Activated CD4-positive, alpha-beta T cell treated with anti-CD3 and anti-CD28 coated beads, Interleukin-10, Interleukin-2, amounts not matched to agents 100 ng/mL and 50 ng/mL, durations not matched to agents 16 hours and 8 hours (primary cell): ENCODE measurements around the gene LEMD2.

ENCODE experiments used
- DNase-seq: peaks from one replicate; pipeline ENCODE4 v3.0.0-alpha.2; 2020

The LEMD2 gene

GRCh38 chr6:33732817-33733708 lies 55.9 kb downstream of the LEMD2 start:
- no peak for DNase-seq

GRCh38 chr6:33732385-33732784 lies 56.5 kb downstream of the LEMD2 start:
- DNase-seq, result no peak

GRCh38 chr6:33731751-33732282 lies 57.1 kb downstream of the LEMD2 start:
- no peak for DNase-seq

GRCh38 chr6:33731035-33731434 lies 57.9 kb downstream of the LEMD2 start:
- no peak for DNase-seq

GRCh38 chr6:33730611-33731010 lies 58.3 kb downstream of the LEMD2 start:
- DNase-seq, result no peak

- DNase-seq, result no peak
Observed at GRCh38 chr6:33729059-33729458, 59.9 kb downstream of the LEMD2 start.

GRCh38 chr6:33728438-33728837 lies 60.5 kb downstream of the LEMD2 start:
- DNase-seq, result no peak

- no peak for DNase-seq
Observed at GRCh38 chr6:33727932-33728331, 61.0 kb downstream of the LEMD2 start.

- DNase-seq, result no peak
Observed at GRCh38 chr6:33727126-33727525, 61.8 kb downstream of the LEMD2 start.

- no peak for DNase-seq
Observed at GRCh38 chr6:33726696-33727095, 62.2 kb downstream of the LEMD2 start.

GRCh38 chr6:33725891-33726673 lies 62.8 kb downstream of the LEMD2 start:
- DNase-seq, result no peak

GRCh38 chr6:33725222-33725621 lies 63.7 kb downstream of the LEMD2 start:
- DNase-seq, result no peak

GRCh38 chr6:33724102-33725023 lies 64.6 kb downstream of the LEMD2 start:
- DNase-seq, result no peak

- DNase-seq, result no peak
Observed at GRCh38 chr6:33723371-33724085, 65.4 kb downstream of the LEMD2 start.

- no peak for DNase-seq
Observed at GRCh38 chr6:33722103-33722623, 66.8 kb downstream of the LEMD2 start.

GRCh38 chr6:33721508-33721907 lies 67.4 kb downstream of the LEMD2 start:
- DNase-seq, result no peak
